ENCODE results near the gene CYTH1.

GRCh38 chr17:78812855-78813254 is 30.8 kb upstream of the CYTH1 start:
- TF ChIP-seq LEF1 (IDR thresholded peaks at IDR 0.05; ENCODE audit: borderline replicate concordance): no peak
- TF ChIP-seq TARDBP (IDR thresholded peaks at IDR 0.05): no peak
- TF ChIP-seq FOXA1 (IDR thresholded peaks at IDR 0.05): no peak
- TF ChIP-seq FOXK2 (IDR thresholded peaks at IDR 0.05): no peak
- TF ChIP-seq FOXM1 (IDR thresholded peaks at IDR 0.05; ENCODE audit: borderline replicate concordance): no peak
- TF ChIP-seq BHLHE40 (IDR thresholded peaks at IDR 0.05; ENCODE audit: borderline replicate concordance): no peak
- no peak for TF ChIP-seq ARNT (IDR thresholded peaks at IDR 0.05)

Data from HEK293T (cell line).